ENCODE results near the gene TRAPPC12.
A peak's percentile ranks its signal among the peaks of the same experiment; 100 is the strongest.

The TRAPPC12 gene

DNA sequence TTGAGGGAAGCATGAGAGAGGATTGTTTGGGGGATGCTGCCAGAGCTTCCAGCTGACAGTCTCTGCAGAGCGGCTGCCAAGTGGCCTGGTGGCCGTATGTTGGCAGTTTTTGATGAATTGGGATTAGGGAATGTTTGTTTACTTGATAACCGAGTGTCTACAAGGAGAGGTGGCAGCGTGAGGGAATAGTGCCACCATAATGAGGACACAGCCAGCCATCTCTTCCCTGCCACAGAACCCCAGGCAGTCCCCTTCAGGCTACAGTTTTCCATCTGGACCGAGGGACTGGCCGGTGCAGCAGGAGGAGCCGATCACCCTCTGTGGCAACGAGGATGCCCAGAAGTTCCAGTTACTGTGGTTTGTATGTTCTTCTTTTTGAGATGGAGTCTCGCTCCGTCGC, 55.2 kb downstream of the TRAPPC12 start:
- Histone ChIP-seq H3K9me3 (ENCODE audit: severe bottlenecking) (no peaks in the 10 kb centered on the region), H3K4me3 (ENCODE audit: low read depth, low read length) (no peak overlapping the region), H3K36me3 (peaks cover 2% of the 10 kb centered on the region), H3K27ac (0 out of 2 replicates have a peak overlapping the region, but pooled peaks have one; percentile 23), H3K27me3 (ENCODE audit: insufficient read depth, low read depth, severe bottlenecking) (no peaks in the 10 kb centered on the region)
- TF ChIP-seq, protein P1, sequence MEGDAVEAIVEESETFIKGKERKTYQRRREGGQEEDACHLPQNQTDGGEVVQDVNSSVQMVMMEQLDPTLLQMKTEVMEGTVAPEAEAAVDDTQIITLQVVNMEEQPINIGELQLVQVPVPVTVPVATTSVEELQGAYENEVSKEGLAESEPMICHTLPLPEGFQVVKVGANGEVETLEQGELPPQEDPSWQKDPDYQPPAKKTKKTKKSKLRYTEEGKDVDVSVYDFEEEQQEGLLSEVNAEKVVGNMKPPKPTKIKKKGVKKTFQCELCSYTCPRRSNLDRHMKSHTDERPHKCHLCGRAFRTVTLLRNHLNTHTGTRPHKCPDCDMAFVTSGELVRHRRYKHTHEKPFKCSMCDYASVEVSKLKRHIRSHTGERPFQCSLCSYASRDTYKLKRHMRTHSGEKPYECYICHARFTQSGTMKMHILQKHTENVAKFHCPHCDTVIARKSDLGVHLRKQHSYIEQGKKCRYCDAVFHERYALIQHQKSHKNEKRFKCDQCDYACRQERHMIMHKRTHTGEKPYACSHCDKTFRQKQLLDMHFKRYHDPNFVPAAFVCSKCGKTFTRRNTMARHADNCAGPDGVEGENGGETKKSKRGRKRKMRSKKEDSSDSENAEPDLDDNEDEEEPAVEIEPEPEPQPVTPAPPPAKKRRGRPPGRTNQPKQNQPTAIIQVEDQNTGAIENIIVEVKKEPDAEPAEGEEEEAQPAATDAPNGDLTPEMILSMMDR (IDR thresholded peaks at IDR 0.05; ENCODE audit: low read depth, low read length) = no peak
- DNase-seq = no peak

- no peaks in the 10 kb centered on the region for H3K27me3 ChIP-seq (ENCODE audit: insufficient read depth, low read depth, severe bottlenecking)
- no peak for DNase-seq
- no peaks in the 10 kb centered on the region for H3K9me3 ChIP-seq (ENCODE audit: severe bottlenecking)
- TF ChIP-seq, protein P1 (IDR thresholded peaks at IDR 0.05; ENCODE audit: low read depth, low read length) = no peak
- H3K36me3 ChIP-seq = no peaks in the 10 kb centered on the region; the same call in 1 of the 2 replicates
- no peak overlapping the region for H3K4me3 ChIP-seq (ENCODE audit: low read depth, low read length)
- no peak overlapping the region for H3K27ac ChIP-seq
These were observed 56.0 kb downstream of the TRAPPC12 start for GRCh38 chr2:3435445-3435844.

- H3K27ac ChIP-seq = no peak overlapping the region
- no peaks in the 10 kb centered on the region for H3K27me3 ChIP-seq (ENCODE audit: insufficient read depth, low read depth, severe bottlenecking)
- H3K9me3 ChIP-seq (ENCODE audit: severe bottlenecking) = no peaks in the 10 kb centered on the region
- no peak for DNase-seq
- H3K4me3 ChIP-seq (ENCODE audit: low read depth, low read length) = no peak overlapping the region
- TF ChIP-seq, protein P1 (IDR thresholded peaks at IDR 0.05; ENCODE audit: low read depth, low read length) = no peak
- peaks cover 20% of the 10 kb centered on the region for H3K36me3 ChIP-seq
These were observed 61.0 kb downstream of the TRAPPC12 start for GRCh38 chr2:3440477-3440876.

DNA sequence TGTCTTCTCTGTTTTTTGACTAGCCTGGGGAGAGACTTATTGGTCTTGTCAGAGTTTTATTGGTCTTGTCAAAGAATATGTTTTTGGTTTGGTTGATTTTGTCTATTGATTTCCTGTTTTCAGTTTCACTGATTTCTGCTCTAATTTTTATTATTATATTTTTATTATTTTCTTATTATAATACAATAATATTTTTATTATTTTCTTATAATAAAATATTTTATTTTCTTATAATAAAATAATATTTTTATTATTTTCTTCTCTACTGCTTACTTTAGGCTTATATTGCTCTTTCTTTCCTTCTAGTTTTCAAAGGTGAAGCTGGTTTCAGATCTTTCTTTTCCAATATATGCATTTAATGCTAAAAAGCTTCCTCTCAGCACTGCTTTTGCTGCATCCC, 62.0 kb downstream of the TRAPPC12 start:
- H3K4me3 ChIP-seq (ENCODE audit: low read depth, low read length) = no peak overlapping the region
- H3K36me3 ChIP-seq = peaks cover 29% of the 10 kb centered on the region
- no peak overlapping the region for H3K27ac ChIP-seq
- peaks cover 2% of the 10 kb centered on the region for H3K9me3 ChIP-seq (ENCODE audit: severe bottlenecking)
- no peaks in the 10 kb centered on the region for H3K27me3 ChIP-seq (ENCODE audit: insufficient read depth, low read depth, severe bottlenecking)
- DNase-seq = no peak
- TF ChIP-seq, protein P1 (IDR thresholded peaks at IDR 0.05; ENCODE audit: low read depth, low read length) = no peak

DNA sequence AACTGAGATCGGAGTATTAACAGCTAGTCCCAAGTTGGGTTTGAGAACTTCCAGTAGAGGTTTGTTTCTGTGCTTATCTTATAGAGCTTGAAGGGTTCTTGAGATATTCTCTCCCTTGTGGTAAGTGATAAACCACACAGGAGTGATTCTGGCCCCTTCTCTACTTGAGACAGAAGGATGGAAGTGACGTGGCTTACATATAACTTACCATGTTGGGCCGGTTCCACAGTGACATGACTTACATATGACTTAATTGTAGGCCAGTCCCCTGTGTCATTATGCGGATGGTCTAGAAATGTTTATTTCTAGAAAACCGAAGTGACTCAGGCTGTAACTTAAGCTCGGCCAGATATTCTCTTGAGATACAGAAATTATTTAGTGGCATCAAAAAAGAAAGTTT, 62.7 kb downstream of the TRAPPC12 start:
- DNase-seq = no peak
- Histone ChIP-seq H3K36me3 (peaks cover 33% of the 10 kb centered on the region), H3K27me3 (ENCODE audit: insufficient read depth, low read depth, severe bottlenecking) (no peaks in the 10 kb centered on the region), H3K9me3 (ENCODE audit: severe bottlenecking) (peaks cover 5% of the 10 kb centered on the region), H3K4me3 (ENCODE audit: low read depth, low read length) (no peak overlapping the region), H3K27ac (no peak overlapping the region)
- TF ChIP-seq, protein P1 (IDR thresholded peaks at IDR 0.05; ENCODE audit: low read depth, low read length) = no peak

GRCh38 chr2:3443083-3443482, 63.6 kb downstream of the TRAPPC12 start:
- H3K9me3 ChIP-seq (ENCODE audit: severe bottlenecking) = peaks cover 5% of the 10 kb centered on the region
- H3K27me3 ChIP-seq (ENCODE audit: insufficient read depth, low read depth, severe bottlenecking) = no peaks in the 10 kb centered on the region
- H3K4me3 ChIP-seq (ENCODE audit: low read depth, low read length) = no peak overlapping the region
- no peak overlapping the region for H3K27ac ChIP-seq
- no peak for DNase-seq
- H3K36me3 ChIP-seq = peaks cover 33% of the 10 kb centered on the region
- TF ChIP-seq, protein P1 (IDR thresholded peaks at IDR 0.05; ENCODE audit: low read depth, low read length) = no peak

All from WERI-Rb-1 (cell line).